ENCODE data around the gene SARDH. TPM values are rescaled to one million over a fixed set of nuclear protein-coding genes. Genes with fewer than 3 reads are reported as not detected.
A peak's percentile ranks its signal among the peaks of the same experiment; 100 is the strongest.

SARDH gene
- total and polyA plus RNA-seq, 2 of the 13 experiments (the other 11 are each of a cell fraction or from before 2014, with no cell fraction given) = 11.6 to 34.9 TPM

- TF ChIP-seq CBX5 (CRISPR knock-in tag; IDR thresholded peaks at IDR 0.05; ENCODE audit: borderline replicate concordance) (no peak), ETV6 (CRISPR knock-in tag; conservative IDR thresholded peaks at IDR 0.05) (no peak), REXO4 (CRISPR knock-in tag; IDR thresholded peaks at IDR 0.05; ENCODE audit: borderline replicate concordance) (no peak), EEA1 (CRISPR knock-in tag; IDR thresholded peaks at IDR 0.05; ENCODE audit: borderline replicate concordance) (no peak), XRCC5 (optimal IDR thresholded peaks at IDR 0.05; ENCODE audit: low read length) (no peak), ZNF350 (CRISPR knock-in tag; IDR thresholded peaks at IDR 0.05; ENCODE audit: borderline replicate concordance, low read depth) (peak; percentile 45; the same call in 1 of the 2 replicates), ZBTB7A (CRISPR knock-in tag; IDR thresholded peaks at IDR 0.05) (peak; percentile 14; the same call in 1 of the 2 replicates), MXD4 (CRISPR knock-in tag; IDR thresholded peaks at IDR 0.05) (peak; percentile 84), RERE (CRISPR knock-in tag; IDR thresholded peaks at IDR 0.05; ENCODE audit: low read depth) (no peak), NFE2L1 (CRISPR knock-in tag; IDR thresholded peaks at IDR 0.05; ENCODE audit: borderline replicate concordance) (no peak), ZNF207 (IDR thresholded peaks at IDR 0.05; ENCODE audit: borderline replicate concordance) (no peak), NONO (IDR thresholded peaks at IDR 0.05) (no peak), NONO (CRISPR knock-in tag; conservative IDR thresholded peaks at IDR 0.05) (peak; percentile 60; the same call in 1 of the 2 replicates), PHF21A (CRISPR knock-in tag; IDR thresholded peaks at IDR 0.05) (peak; percentile 68), CREM (IDR thresholded peaks at IDR 0.05) (no peak), CREM (CRISPR knock-in tag; IDR thresholded peaks at IDR 0.05) (no peak), ZNF558 (CRISPR knock-in tag; IDR thresholded peaks at IDR 0.05; ENCODE audit: borderline replicate concordance) (0 out of 2 replicates have a peak, but pooled peaks have one; percentile 61)
- TF ChIP-seq, protein P1, sequence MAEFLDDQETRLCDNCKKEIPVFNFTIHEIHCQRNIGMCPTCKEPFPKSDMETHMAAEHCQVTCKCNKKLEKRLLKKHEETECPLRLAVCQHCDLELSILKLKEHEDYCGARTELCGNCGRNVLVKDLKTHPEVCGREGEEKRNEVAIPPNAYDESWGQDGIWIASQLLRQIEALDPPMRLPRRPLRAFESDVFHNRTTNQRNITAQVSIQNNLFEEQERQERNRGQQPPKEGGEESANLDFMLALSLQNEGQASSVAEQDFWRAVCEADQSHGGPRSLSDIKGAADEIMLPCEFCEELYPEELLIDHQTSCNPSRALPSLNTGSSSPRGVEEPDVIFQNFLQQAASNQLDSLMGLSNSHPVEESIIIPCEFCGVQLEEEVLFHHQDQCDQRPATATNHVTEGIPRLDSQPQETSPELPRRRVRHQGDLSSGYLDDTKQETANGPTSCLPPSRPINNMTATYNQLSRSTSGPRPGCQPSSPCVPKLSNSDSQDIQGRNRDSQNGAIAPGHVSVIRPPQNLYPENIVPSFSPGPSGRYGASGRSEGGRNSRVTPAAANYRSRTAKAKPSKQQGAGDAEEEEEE (CRISPR knock-in tag; IDR thresholded peaks at IDR 0.05; ENCODE audit: borderline replicate concordance) = no peak
- TF ChIP-seq, protein P2, sequence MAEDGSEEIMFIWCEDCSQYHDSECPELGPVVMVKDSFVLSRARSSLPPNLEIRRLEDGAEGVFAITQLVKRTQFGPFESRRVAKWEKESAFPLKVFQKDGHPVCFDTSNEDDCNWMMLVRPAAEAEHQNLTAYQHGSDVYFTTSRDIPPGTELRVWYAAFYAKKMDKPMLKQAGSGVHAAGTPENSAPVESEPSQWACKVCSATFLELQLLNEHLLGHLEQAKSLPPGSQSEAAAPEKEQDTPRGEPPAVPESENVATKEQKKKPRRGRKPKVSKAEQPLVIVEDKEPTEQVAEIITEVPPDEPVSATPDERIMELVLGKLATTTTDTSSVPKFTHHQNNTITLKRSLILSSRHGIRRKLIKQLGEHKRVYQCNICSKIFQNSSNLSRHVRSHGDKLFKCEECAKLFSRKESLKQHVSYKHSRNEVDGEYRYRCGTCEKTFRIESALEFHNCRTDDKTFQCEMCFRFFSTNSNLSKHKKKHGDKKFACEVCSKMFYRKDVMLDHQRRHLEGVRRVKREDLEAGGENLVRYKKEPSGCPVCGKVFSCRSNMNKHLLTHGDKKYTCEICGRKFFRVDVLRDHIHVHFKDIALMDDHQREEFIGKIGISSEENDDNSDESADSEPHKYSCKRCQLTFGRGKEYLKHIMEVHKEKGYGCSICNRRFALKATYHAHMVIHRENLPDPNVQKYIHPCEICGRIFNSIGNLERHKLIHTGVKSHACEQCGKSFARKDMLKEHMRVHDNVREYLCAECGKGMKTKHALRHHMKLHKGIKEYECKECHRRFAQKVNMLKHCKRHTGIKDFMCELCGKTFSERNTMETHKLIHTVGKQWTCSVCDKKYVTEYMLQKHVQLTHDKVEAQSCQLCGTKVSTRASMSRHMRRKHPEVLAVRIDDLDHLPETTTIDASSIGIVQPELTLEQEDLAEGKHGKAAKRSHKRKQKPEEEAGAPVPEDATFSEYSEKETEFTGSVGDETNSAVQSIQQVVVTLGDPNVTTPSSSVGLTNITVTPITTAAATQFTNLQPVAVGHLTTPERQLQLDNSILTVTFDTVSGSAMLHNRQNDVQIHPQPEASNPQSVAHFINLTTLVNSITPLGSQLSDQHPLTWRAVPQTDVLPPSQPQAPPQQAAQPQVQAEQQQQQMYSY (CRISPR knock-in tag; IDR thresholded peaks at IDR 0.05) = no peak
Observed at GRCh38 chr9:133737774-133738639, at the start of gene SARDH (continued).
